Middle frontal gyrus (tissue), 1 donor: ENCODE measurements around the gene MBOAT1.
"Not testable (repeated sequence)": the region's sequence is repeated elsewhere in the genome, so short reads cannot be mapped to it uniquely, and the experiment has no call there.

Experiments
- DNase-seq: peaks from one replicate; pipeline ENCODE4 v3.0.0-alpha.2; 2015; ENCODE audit warnings: low spot score; ENCODE audit errors: extremely low spot score

The MBOAT1 gene

DNA sequence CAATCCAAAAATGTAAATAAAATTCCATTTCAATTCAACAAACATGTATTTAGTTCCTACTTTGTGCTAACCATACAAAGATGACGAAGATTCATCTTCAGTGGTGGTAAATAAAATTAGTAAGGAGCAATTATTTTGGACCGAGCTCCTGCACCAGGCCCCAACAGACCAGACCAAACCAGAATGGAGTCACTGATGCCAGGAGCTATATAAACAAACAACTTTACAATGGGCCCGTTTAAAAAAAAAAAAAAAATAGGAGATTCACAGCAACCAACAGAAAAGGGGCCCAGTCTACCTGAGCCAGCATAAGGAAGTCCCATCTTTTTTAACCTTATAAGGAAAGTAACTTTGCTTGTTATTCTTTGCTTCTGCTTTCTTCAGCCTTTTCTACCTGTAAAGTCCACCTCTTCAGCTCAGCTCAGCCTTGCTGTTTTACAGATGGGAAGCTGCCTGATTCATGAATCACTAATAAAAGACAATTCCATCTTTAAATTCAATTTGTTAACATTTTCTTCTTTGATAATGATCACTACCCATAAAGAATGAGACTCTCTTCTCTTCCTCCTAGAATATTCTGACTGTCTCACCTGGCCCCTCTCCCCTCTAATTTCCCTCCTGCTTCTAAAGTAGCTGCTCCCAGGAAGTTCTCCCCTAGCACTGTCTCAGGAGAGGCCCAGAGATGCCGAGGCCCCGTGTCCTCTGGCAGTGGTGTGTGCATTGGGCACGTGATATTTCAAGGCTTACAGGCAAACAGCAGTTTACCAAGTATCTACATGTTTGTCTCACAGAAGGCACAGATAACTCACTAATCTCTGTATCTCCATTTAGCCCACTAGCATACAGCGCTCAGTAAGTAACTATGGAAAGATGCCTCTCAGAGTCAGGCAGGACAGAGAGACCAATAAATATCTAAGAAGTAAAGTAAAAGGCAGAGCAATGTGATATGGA, 8.4 kb downstream of the MBOAT1 start:
- no peak for DNase-seq

DNA sequence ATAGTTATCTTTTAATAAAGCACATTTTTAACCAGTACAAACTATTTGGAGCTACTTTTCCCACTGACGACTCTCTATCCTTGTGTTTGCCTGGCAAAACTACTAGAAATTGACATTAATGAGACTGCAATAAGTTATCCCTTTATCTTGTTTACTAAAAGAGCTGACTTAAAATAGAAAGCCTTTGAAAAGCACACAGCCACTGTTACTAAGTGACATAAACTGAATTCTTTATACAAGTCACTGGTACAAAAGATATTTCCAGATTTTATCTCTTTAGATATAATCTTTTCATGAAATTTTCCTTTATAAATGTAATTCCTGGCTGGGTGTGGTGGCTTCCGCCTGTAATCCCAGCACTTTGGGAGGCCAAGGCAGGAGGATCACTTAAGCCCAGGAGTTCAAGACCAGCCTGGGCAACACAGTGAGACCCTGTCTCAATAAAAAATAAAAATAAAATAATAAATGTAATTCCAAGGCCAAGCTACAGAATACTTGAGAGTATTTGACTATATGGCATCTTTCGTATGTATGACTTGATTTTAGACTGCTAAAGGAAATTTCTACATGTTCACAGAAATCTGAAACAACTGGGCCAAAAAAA, 9.5 kb downstream of the MBOAT1 start:
- DNase-seq = no peak

DNA sequence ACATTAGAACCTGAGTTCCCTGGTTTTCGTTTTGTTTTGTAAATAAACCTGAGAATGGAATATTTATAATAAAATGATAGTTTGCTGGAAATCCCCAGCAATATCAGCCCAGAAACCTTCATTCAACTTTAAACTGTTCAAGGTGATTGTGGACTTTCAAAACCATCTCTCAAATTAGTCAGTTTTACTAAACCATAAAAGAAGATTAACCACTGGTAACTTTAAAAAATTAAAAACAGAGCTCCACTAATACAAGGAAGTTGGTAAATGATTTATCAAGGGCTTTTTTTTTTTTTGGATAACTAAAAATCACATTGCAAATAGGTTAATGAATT, 10.0 kb downstream of the MBOAT1 start:
- DNase-seq = no peak

DNA sequence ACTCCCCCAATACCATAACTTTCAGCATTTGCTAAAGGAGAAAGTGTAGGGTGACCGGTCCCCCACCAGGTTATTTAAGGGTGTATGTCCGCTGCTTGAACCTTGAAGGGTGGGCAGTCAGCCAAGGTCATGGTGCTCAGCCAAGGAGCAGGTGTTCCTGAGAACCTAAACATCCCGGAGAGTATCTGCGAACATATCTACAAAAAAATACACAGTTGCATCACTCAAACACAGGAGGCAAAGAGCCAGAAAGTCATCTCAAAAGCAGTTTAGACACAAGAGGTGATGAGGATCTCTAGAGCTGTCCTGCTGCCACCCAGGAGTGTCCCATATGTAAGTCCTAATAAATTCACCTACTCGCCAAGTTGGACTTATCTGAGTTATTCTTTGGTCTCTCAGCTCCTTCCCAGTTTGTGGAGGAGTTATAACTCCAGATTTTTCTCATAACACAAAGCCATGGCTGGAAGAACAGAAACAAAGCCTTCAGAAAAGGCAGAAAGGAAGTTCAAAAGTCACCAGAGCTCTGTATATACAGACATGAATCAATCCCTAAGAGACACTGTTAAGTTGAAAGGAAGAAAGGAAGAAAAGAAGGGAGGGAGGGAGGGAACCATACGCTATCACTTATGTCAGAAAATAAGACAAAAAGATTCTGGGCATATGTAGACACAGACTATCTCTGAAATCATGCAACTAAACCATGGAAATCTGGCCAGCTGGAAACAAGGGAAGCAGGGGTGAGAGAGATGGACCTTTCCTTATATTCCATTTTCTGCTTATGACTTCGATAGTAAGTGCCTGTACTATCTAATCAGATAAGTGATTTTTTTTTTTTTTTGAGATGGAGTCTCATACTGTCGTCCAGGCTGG, 11.3 kb downstream of the MBOAT1 start:
- DNase-seq = no peak

DNA sequence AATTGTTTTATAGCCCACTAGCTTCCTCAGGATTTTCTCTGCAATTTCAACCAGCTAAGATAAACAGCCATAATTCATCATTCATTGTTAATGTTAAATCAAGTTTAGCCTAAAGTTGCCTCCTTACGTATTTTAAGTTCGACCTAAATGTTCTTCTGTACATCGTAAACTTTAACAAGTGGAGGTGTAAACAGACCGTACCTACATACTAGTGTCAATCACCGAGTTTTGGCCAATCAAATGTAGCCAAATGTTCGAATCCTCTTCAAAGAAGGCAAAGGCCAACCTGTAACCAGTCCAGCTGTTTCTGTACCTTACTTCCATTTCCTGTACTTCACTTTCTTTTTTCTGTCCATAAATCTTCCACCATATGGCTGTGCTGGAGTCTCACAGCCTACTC, 13.5 kb downstream of the MBOAT1 start:
- no peak for DNase-seq

DNA sequence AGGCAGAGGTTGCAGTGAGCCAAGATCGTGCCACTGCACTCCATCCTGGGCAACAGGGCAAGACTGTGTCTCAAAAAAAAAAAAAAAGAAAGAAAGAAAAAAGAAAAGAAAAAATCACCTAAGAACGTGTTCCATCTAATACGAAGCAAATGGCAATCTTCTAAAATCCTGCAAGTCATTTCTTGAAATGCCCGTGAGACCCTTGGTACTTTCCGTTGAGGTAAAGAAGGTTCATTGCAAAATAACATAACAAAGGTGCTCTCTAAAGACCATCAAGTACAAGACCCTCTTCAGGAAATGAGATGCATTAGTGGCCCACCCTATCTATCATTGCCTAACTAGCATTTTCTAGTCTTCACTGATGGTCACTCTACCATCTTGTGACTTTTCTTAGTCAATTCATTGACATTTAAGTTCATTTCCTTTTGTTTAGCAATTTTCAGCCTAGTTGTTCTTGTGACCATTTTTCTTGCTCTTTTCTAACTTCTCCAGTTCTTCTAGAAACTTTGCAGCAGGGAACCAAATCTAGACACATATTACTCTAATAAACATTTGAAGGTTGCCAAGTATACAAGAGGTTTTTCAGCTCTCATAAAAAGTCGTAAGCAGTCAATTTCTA, 14.0 kb downstream of the MBOAT1 start:
- DNase-seq = no peak

DNA sequence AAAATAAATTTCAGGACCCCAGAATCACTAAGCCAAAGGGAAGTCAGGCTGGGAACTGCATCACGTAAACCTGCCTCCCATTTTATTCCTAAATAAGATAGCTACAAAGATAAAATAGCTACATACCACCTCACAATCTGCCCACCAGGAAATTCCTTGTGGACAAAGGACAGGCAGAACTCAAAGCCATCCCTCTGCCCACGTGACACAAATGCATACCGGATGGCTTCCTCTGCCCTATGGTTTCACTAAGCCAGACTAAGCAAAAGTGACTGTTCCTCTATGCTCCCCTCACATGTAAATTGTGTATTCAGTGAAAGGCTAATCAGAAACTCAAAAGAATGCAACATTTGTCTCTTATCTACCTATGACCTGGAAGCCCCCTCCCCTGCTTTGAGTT, 15.0 kb downstream of the MBOAT1 start:
- DNase-seq = no peak

DNA sequence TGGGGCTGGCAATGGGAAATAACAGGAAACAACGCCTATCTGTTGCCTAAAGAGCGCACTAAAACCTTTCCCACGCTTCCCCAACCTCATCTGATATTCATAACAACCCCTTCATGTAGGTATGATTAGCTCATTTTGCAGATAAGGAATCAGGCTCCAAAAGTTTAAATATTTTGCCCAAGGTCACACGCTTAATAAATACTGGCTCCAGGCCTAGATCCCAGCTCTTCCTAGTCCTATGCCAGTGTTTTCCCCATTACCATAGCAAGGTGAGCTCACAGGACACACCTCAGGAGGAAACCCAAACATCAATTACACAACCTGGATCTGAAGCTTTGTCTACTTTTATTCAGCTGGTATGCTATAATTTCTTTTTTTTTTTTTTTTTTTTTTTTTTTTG, 19.6 kb downstream of the MBOAT1 start:
- DNase-seq = no peak

DNA sequence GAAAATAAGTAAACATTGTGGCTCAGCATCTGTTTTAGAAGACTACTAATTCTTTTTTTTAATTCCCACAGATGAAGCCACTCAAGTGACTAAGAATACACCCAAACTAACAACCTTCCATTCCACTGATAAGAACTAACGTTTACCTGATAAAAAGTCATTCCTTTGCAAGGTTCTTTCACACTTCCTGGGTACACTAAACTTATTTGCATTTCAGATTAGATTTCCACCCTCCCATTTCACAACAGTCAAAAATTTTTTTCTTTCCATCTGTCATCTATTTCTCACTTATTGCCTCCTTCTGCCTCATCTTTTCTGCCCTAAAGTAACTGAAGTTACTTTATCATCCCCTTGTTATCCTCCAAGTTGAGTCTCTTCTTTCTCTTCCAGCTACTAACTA, 20.3 kb downstream of the MBOAT1 start:
- DNase-seq = no peak

DNA sequence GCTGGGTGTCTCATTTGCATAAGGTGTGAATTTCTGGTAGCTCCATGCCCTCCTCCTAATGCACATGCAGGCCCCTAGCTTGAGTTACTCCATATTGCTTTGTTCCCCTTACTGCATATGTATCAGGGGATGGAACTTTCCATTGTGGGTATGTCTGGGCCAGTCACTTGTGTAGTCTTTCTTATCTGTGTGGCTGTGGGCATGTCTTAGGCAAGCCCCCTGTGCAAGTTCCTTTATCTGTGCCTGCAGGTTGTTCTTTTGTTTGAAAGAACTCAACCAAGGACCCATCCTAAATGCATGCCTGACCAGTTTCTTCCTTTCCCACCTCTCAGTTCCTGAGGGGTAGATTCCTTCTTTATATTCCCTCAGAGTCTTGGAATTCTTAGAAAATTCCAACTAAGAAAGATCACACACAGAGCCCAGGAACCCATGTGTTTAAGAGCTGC, 23.6 kb downstream of the MBOAT1 start:
- no peak for DNase-seq

DNA sequence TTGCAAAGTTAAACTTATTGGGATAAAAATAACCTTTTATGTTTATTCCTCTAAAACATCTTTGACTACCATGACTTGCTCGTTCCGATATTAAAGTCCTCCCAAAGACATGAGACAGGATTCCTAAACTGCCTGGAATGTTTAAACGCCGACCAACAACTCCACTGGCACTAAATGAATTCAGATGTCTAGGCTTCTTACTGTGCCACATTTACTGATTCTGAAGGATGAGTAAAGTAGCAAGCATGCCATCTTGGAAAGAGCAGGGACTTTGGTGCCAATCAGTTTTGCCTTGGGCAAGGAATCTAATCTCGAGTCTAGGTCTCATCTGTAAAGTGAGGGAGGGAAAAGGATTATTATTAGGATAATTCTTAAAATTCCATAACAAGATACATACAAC, 25.3 kb downstream of the MBOAT1 start:
- DNase-seq = no peak

DNA sequence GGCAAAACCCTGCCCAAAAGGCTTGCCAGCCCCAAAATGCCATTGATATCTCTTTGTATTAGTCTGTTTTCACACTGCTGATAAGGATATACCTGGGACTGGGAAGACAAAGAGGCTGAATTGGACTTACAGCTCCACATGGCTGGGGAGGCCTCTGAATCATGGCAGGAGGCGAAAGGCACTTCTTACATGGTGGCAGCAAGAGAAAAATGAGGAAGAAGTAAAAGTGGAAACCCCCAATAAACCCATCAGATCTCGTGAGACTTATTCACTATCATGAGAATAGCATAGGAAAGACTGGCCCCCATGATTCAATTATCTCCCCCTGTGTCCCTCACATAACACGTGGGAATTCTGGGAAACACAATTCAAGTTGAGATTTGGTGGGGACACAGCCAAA, 28.6 kb downstream of the MBOAT1 start:
- no peak for DNase-seq

DNA sequence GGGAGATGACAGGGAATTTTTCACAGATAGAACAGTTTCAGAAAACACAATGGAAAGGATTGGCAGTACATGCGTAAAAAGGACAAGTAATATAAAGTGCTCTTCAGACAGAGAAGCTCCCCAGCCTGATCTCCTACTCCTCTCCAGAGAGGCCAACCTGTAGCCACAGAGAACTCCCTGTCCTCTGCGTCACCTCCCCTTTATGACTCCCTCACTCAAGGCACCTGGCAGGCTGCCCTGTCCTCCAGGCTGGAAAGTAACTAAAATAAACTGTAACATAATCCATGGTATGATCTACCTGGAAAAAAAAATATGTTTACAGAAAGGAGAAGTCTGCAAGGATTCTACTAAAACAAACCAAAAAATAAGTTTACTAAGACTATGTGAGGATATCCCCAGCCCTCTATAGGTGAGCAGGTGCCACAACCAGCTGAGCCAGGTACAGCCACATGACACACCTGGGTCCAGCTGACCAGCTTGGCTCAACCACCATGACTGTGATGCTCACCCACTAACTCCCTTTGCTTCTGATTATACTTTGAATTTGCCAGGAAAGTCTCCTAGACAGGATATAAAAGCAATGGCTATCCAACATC, 29.2 kb downstream of the MBOAT1 start:
- no peak for DNase-seq

DNA sequence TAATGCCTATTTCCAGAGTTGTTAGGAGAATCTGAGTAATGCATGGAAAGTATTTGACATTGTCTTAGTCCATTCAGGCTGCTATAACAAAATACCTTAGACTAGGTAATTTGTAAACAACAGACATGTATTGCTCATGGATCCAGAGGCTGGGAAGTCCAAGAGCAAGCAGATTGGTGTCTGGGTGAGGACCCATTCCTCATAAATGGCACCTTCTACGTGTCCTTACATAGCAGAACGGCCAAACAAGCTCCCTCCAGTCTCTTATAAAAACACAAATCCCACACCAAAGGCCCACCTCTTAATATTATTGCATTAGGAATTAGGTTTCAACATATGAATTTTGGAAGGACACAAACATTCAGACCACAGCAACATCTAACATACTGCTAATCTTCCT, 30.2 kb downstream of the MBOAT1 start:
- DNase-seq = no peak

DNA sequence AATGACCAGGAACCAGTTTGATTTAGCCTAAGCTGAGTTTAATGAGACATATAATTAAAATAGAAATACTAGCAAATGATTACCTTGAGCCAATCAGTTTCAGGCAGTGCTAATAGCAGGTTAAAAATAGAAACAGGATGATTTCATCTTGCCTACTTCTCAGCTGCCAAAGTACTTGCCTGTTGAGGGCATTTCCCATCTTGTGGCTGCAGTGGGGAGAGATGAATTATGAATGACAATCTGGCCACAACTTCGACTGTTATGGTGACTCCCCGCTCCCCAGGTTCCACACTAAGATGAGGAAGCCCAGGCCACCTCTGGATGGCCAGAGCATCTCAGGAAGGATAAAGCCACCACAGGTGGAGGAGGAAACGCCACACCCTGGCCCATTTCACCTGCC, 31.3 kb downstream of the MBOAT1 start:
- DNase-seq = no peak

DNA sequence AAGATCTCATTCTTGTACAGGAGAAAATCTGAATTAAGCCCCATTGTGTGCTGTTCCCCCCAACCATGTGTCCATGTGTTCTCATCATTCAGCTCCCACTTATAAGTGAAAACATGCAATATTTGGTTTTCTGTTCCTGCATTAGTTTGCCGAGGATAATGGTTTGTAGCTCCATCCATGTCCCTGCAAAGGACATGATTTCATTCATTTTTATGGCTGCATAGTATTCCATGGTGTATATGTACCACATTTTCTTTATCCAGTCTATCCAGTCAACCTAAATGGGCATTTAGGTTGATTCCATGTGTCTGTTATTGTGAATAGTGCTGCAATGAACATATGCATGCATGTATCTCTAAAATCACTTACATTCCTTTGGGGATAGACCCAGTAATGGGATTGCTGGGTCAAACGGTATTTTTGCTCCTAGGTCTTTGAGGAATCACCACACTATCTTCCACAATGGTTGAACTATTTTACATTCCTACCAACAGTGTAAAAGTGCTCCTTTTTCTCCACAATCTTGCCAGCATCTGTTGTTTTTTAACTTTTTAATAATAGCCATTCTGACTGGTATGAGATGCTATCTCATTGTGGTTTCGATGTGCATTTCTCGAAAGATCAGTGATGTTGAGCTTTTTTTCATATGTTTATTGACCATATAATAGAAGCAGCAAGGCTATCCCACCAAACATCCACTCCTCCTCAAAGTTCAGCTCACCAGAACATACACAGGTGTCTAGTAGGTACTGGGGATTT, 32.8 kb downstream of the MBOAT1 start:
- not testable (repeated sequence) for DNase-seq

DNA sequence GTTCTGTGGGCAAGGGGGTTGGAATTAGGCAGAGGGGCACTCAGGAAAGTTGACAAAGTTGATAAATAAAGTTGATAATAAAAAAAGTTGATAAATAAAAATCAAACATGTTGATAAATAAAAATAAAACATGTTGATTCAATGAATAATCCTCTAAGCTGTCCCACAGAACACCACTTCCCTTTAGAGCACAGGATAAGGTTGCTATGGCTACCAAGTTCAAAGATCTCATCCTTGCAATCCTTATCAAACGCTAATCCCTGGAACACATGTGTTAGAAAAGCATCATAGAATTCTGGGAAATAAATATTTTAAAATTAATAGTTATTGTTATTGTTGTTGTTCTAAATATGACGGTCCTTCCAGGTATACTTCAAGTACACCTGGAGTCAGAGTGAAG, 33.9 kb downstream of the MBOAT1 start:
- DNase-seq = no peak

DNA sequence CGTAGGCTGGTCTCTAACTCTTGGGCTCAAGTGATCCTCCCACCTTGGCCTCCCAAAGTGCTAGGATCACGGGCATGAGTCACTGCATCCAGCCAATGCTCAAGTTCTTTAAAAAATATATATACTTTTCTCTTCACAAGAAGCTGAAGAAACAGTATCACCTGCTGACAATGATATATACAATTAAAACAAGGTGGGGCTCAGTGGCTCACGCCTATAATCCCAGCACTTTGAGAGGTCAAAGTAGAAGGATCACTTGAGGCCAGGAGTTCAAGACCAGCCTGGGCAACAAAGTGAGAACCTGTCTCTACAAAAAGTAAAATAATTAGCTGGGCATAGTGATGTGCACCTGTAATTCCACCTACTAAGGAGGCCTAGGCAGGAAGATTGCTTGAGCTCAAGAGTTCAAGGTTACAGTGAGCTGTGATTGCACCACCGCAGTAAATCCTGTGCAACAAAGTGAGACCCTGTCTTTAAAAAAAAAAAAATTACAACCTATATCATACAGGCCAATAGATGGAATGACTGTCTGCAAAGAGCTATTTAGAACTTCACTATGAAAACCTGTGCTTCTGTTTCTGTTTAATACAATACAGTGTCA, 36.4 kb downstream of the MBOAT1 start:
- no peak for DNase-seq

DNA sequence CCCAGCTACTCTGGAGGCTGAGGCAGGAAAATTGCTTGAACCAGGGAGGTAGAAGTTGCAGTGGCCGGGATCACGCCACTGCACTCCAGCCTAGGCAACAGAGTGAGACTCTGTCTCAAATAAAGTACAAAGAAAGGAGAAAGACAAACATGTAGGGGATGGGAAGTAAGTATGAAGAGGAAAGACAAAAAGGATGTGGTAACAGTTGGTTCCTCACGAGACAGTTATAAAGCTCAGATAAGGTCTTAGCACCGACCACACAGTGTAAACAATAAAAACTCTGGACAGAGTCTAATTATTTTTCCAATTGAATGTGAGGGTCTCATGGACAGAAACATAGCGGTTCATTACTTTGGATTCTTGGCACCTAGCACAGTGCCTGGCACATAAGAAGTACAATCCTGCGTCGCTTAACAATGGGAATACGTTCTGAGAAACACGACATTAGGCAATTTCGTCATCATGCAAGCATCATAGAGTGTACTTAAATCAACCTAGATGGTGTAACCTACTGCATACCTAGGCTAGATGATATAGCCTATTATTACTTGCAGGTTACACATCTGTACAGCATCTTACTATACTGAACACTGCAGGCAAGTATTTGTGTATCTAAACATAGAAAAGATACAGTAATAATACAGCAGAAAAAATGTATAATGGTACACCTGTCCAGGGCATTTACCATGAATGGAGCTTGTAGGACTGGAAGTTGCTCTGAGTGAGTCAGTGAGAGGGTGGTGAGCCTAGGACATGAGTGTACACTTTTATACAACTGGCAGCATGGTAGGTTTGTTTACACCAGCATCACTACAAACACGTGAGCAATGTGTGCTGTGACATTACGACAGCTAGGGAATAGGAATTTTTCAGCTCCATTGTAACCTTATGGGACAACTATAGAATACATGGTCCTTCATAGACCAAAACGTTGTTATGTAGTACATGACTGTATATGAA, 38.2 kb downstream of the MBOAT1 start:
- no peak for DNase-seq
